Smooth muscle cell (in vitro differentiated cells): Measurements from ENCODE around the gene TNNI3. TPM values are rescaled to one million over a fixed set of nuclear protein-coding genes. Genes with fewer than 3 reads are reported as not detected.

Source experiments
- DNase-seq: peaks from one replicate; lab custom pipeline; 2025; ENCODE audit not compliant: unreplicated experiment; lab: John Stamatoyannopoulos, UW
- H2AFZ ChIP-seq: fragments of 200-600 bp; sonication (generic); 2 replicates; pipeline ENCODE4 v1.6.0; 2016; ENCODE audit warnings: antibody characterized with exemption, low read depth, mild to moderate bottlenecking
- H3F3A ChIP-seq: fragments of 200-600 bp; sonication (generic); 2 replicates; pipeline ENCODE4 v1.6.0; 2017; ENCODE audit warnings: antibody characterized with exemption, low read depth
- H3K27ac ChIP-seq: fragments of 200-600 bp; sonication (generic); 2 replicates; pipeline ENCODE4 v1.5.1; 2016; ENCODE audit warnings: low read depth, mild to moderate bottlenecking
- H3K27me3 ChIP-seq: fragments of 200-600 bp; sonication (generic); 2 replicates; pipeline ENCODE4 v1.6.1; 2016; ENCODE audit warnings: low read depth, mild to moderate bottlenecking
- H3K36me3 ChIP-seq: fragments of 200-600 bp; sonication (generic); 2 replicates; pipeline ENCODE4 v1.5.1; 2016; ENCODE audit warnings: low read depth
- H3K4me1 ChIP-seq: fragments of 200-600 bp; sonication (generic); 2 replicates; pipeline ENCODE4 v1.5.1; 2016; ENCODE audit warnings: low read depth
- H3K4me2 ChIP-seq: fragments of 200-600 bp; sonication (generic); 2 replicates; pipeline ENCODE4 v1.6.0; 2016; ENCODE audit warnings: mild to moderate bottlenecking
- H3K4me3 ChIP-seq: fragments of 200-600 bp; sonication (generic); 2 replicates; pipeline ENCODE4 v1.5.1; 2016; ENCODE audit warnings: mild to moderate bottlenecking
- H3K79me2 ChIP-seq: fragments of 200-600 bp; sonication (generic); 2 replicates; pipeline ENCODE4 v1.6.0; 2016; ENCODE audit warnings: low read depth, mild to moderate bottlenecking
- H3K9ac ChIP-seq: fragments of 200-600 bp; sonication (generic); 2 replicates; pipeline ENCODE4 v1.6.0; 2016; ENCODE audit warnings: low read depth
- H3K9me3 ChIP-seq: fragments of 200-600 bp; sonication (generic); replicated peaks from 2 replicates; pipeline ENCODE4 v1.5.1; 2016; ENCODE audit warnings: low read depth
- H4K20me1 ChIP-seq: fragments of 200-600 bp; sonication (generic); 2 replicates; pipeline ENCODE4 v1.6.0; 2016; ENCODE audit warnings: low read depth
- CTCF ChIP-seq: fragments of 200-600 bp; sonication (generic); IDR thresholded peaks from 2 replicates; pipeline ENCODE4 v1.5.1; 2017; ENCODE audit warnings: borderline replicate concordance, mild to moderate bottlenecking, antibody characterized with exemption; ENCODE audit not compliant: insufficient read depth, poor library complexity, severe bottlenecking
- WGBS: methylation state at CpG from one replicate; pipeline ENCODE4 v1.1.7; 2016; ENCODE audit warnings: low lambda C conversion rate; 5-methylcytosine and 5-hydroxymethylcytosine counted together
- polyA plus RNA-seq: library from polyadenylated mRNA; unstranded; fragments of >200 nt; fragmentation: Nextera tagmentation; extraction: Ambion mirVana; gene quantifications from 2 replicates; pipeline ENCODE4 v1.2.1, GENCODE V29; 2016
- total RNA-seq: library from RNA; depleted of rRNA; stranded (reverse); fragments of >200 nt; gene quantifications from 2 replicates; pipeline ENCODE4 v1.2.3, GENCODE V29; 2014

Gene TNNI3
- total and polyA plus RNA-seq, 2 experiments from 2014 or later: 3.0 TPM; not detected in 1

GRCh38 chr19:55119053-55119452 lies 38.5 kb downstream of the TNNI3 start:
- Histone ChIP-seq H3F3A (no peaks in the 10 kb centered on the region), H3K4me2 (peak overlapping the region; percentile 88), H2AFZ (peak overlapping the region; percentile 87), H4K20me1 (peaks cover 29% of the 10 kb centered on the region), H3K79me2 (peaks cover 30% of the 10 kb centered on the region), H3K4me3 (peak overlapping the region; percentile 76), H3K4me1 (peaks cover 7% of the 10 kb centered on the region), H3K36me3 (no peaks in the 10 kb centered on the region), H3K27me3 (peaks cover 12% of the 10 kb centered on the region), H3K9ac (no peak overlapping the region), H3K27ac (no peak overlapping the region), H3K9me3 (no peaks in the 10 kb centered on the region)
- no peak for TF ChIP-seq CTCF
- no peak for DNase-seq
- 79% methylated on average over 14 of the region's 14 CpGs for WGBS

- peak overlapping the region; percentile 75 for H3K9ac ChIP-seq
These were observed 39.0 kb downstream of the TNNI3 start for GRCh38 chr19:55118401-55118991.

DNA sequence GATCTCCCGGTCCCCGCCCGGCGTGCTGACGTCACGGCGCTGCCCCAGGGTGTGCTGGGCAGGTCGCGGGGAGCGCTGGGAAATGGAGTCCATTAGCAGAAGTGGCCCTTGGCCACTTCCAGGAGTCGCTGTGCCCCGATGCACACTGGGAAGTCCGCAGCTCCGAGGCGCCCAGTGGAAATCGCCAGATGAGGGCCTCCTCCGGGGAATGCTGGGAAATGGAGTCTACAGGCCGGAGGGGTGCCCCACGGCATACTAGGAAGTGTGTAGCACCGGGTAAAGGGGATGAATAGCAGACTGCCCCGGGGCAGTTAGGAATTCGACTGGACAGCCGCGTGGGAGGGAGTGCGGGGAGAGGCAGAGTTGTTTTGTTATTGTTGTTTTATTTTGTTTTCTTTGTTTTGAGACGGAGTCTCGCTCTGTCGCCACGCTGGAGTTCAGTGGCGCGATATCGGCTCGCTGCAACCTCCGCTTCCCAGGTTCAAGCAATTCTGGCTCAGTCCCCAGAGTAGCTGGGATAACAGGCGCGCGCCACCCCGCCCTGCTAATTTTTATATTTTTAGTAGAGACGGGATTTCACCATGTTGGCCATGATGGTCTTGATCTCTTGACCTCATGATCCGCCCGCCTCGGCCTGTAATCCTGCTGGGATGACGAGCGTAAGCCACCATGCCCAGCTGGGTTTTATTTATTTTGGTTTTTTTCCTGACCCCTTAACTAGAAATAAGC lies 39.7 kb downstream of the TNNI3 start:
- H3K4me3 ChIP-seq: peak overlapping the region; percentile 76
- DNase-seq: peak; percentile 83
- no peaks in the 10 kb centered on the region for H3K9me3 ChIP-seq

More at GRCh38 chr19:55118401-55118991, 39.0 kb downstream of the TNNI3 start:
- no peaks in the 10 kb centered on the region for H3F3A ChIP-seq
- peaks cover 35% of the 10 kb centered on the region for H3K79me2 ChIP-seq
- peaks cover 6% of the 10 kb centered on the region for H3K27me3 ChIP-seq
- H3K36me3 ChIP-seq: no peaks in the 10 kb centered on the region
- H3K4me3 ChIP-seq: peak overlapping the region; percentile 76
- peak overlapping the region; percentile 88 for H3K4me2 ChIP-seq
- peak overlapping the region; percentile 87 for H2AFZ ChIP-seq
- peaks cover 35% of the 10 kb centered on the region for H4K20me1 ChIP-seq
- no peaks in the 10 kb centered on the region for H3K9me3 ChIP-seq
- 15% methylated on average over 22 of the region's 22 CpGs for WGBS
- peaks cover 7% of the 10 kb centered on the region for H3K4me1 ChIP-seq
- DNase-seq: no peak
- no peak for TF ChIP-seq CTCF
- peak overlapping the region; percentile 40 for H3K27ac ChIP-seq

More for the DNA sequence above, 39.7 kb downstream of the TNNI3 start:
- H3K27me3 ChIP-seq: no peaks in the 10 kb centered on the region
- peak overlapping the region; percentile 75 for H3K9ac ChIP-seq
- H3F3A ChIP-seq: no peaks in the 10 kb centered on the region
- no peaks in the 10 kb centered on the region for H3K36me3 ChIP-seq
- H3K79me2 ChIP-seq: peaks cover 41% of the 10 kb centered on the region
- H3K4me1 ChIP-seq: peaks cover 7% of the 10 kb centered on the region
- peak overlapping the region; percentile 87 for H2AFZ ChIP-seq
- peaks cover 42% of the 10 kb centered on the region for H4K20me1 ChIP-seq
- H3K27ac ChIP-seq: peak overlapping the region; percentile 40
- 3% methylated on average over 34 of the region's 44 CpGs for WGBS
- H3K4me2 ChIP-seq: peak overlapping the region; percentile 88
- TF ChIP-seq CTCF: no peak
